ENCODE data around the gene FAM227B. TPM values are rescaled to one million over a fixed set of nuclear protein-coding genes. Genes with fewer than 3 reads are reported as not detected.
"Not testable (repeated sequence)": the region's sequence is repeated elsewhere in the genome, so short reads cannot be mapped to it uniquely, and the experiment has no call there.

The FAM227B gene
- total RNA-seq, 1 experiment from 2014 or later, result 7.1 TPM

- not testable (repeated sequence) for H3K36me3 ChIP-seq; DNase-seq (ENCODE audit: low read depth in 1 of 2, low spot score in 2 of 2); H3K4me3 ChIP-seq; H3K27me3 ChIP-seq (replicated peaks); H3K9me3 ChIP-seq (replicated peaks); H3K27ac ChIP-seq; H3K4me1 ChIP-seq (replicated peaks)
These were observed 27.7 kb downstream of the FAM227B start for GRCh38 chr15:49592829-49593316.

- Histone ChIP-seq H3K27me3 (replicated peaks) (no peaks in the 10 kb centered on the region), H3K36me3 (no peaks in the 10 kb centered on the region), H3K4me1 (replicated peaks) (no peaks in the 10 kb centered on the region), H3K27ac (no peak overlapping the region), H3K9me3 (replicated peaks) (no peaks in the 10 kb centered on the region), H3K4me3 (no peak overlapping the region)
- no peak for DNase-seq (ENCODE audit: low read depth in 1 of 2, low spot score in 2 of 2)
These were observed 31.6 kb downstream of the FAM227B start for GRCh38 chr15:49589030-49589429.

- H3K9me3 ChIP-seq (replicated peaks), result no peaks in the 10 kb centered on the region
- H3K4me3 ChIP-seq, result no peak overlapping the region
- H3K36me3 ChIP-seq, result no peaks in the 10 kb centered on the region
- no peaks in the 10 kb centered on the region for H3K27me3 ChIP-seq (replicated peaks)
- DNase-seq (ENCODE audit: low read depth in 1 of 2, low spot score in 2 of 2), result no peak
- H3K27ac ChIP-seq, result no peak overlapping the region
- no peaks in the 10 kb centered on the region for H3K4me1 ChIP-seq (replicated peaks)
These were observed 47.2 kb downstream of the FAM227B start for GRCh38 chr15:49573421-49573820.

DNA sequence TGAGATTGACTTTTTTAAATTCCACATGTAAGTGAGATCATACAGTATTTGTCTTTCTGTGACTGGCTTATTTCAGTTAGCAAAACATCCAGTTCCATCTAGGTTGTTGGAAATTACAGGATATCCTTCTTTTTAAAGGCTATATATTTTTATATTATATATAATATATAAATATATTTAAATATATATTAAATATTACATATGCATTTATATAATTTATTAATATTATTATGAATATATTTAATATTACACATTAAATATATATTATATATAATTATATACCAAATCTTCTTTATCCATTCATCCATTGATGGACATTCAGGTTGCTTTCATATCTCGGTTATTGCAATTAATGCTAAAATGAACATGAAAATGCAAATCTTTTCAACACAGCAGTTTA is 49.9 kb downstream of the FAM227B start:
- no peaks in the 10 kb centered on the region for H3K9me3 ChIP-seq (replicated peaks)
- no peaks in the 10 kb centered on the region for H3K27me3 ChIP-seq (replicated peaks)
- no peak overlapping the region for H3K27ac ChIP-seq
- H3K4me1 ChIP-seq (replicated peaks), result no peaks in the 10 kb centered on the region
- no peaks in the 10 kb centered on the region for H3K36me3 ChIP-seq
- no peak overlapping the region for H3K4me3 ChIP-seq
- no peak for DNase-seq (ENCODE audit: low read depth in 1 of 2, low spot score in 2 of 2)

DNA sequence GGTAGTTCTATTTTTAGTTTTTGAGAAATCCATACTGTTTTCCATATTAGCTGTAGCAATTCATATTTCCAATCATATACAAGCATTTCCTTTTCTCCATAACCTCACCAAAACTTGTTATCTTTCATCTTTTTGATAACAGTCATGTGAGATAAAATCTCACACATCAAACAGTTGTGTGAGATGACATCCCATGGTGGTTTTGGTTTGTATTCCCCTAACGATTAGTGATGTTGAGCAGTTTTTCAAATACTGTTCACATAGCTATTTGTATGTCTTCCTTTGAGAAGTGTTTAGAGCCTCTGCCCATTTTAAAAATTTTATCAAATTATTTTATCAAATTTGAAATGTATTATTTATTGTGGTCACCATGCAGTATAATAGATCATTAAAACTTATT is 50.4 kb downstream of the FAM227B start:
- H3K4me3 ChIP-seq, result no peak overlapping the region
- no peak for DNase-seq (ENCODE audit: low read depth in 1 of 2, low spot score in 2 of 2)
- no peaks in the 10 kb centered on the region for H3K9me3 ChIP-seq (replicated peaks)
- H3K4me1 ChIP-seq (replicated peaks), result no peaks in the 10 kb centered on the region
- no peak overlapping the region for H3K27ac ChIP-seq
- no peaks in the 10 kb centered on the region for H3K27me3 ChIP-seq (replicated peaks)
- no peaks in the 10 kb centered on the region for H3K36me3 ChIP-seq

DNA sequence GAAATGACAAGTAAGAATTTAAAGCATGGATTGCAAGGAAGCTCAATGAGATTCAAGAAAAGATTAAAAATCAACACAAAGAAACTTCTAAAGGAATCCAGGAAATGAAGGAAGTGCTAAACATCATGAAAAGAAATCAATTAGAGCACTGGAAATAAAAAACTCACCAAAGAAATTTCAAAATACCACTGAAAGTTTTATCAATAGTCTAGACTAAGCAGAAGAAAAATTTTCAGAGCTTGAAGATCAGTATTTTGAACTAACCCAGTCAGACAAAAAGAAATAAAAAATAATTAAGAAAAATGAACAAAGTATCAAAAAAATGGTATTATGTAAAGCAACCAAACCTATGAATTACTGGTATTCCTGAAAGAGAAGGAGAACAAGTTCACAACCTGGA is 60.6 kb downstream of the FAM227B start:
- Histone ChIP-seq H3K27ac (no peak overlapping the region), H3K4me1 (replicated peaks) (no peaks in the 10 kb centered on the region), H3K36me3 (no peaks in the 10 kb centered on the region), H3K9me3 (replicated peaks) (no peaks in the 10 kb centered on the region; the same call in 1 of the 2 replicates), H3K4me3 (no peak overlapping the region), H3K27me3 (replicated peaks) (no peaks in the 10 kb centered on the region)
- DNase-seq (ENCODE audit: low read depth in 1 of 2, low spot score in 2 of 2), result no peak

DNA sequence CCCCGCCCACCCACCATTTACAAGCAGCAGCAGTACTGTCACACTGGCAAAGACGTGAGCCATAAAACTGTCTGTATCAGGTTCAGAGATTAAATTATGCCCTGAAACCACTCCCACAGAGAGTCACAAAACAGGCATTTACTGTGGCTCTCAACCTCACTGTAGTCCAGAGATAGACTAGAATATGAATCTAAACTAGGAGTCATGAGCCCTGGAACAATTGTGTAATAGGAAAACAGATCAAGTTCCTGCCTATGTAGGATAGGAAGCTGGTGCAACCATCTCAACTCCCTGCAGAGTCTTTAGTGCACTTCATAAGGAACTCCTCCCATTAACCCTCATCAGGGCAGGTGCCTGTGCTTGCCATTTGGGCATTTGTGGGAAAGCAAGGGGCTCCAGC is 61.7 kb downstream of the FAM227B start:
- H3K27ac ChIP-seq, result no peak overlapping the region
- no peaks in the 10 kb centered on the region for H3K36me3 ChIP-seq
- no peak overlapping the region for H3K4me3 ChIP-seq
- H3K9me3 ChIP-seq (replicated peaks), result no peaks in the 10 kb centered on the region; the same call in 1 of the 2 replicates
- no peaks in the 10 kb centered on the region for H3K27me3 ChIP-seq (replicated peaks)
- H3K4me1 ChIP-seq (replicated peaks), result no peaks in the 10 kb centered on the region
- DNase-seq (ENCODE audit: low read depth in 1 of 2, low spot score in 2 of 2), result no peak

- no peaks in the 10 kb centered on the region for H3K4me1 ChIP-seq (replicated peaks)
- H3K36me3 ChIP-seq, result no peaks in the 10 kb centered on the region
- H3K9me3 ChIP-seq (replicated peaks), result no peaks in the 10 kb centered on the region; the same call in 1 of the 2 replicates
- H3K27me3 ChIP-seq (replicated peaks), result no peaks in the 10 kb centered on the region
- DNase-seq (ENCODE audit: low read depth in 1 of 2, low spot score in 2 of 2), result no peak
- no peak overlapping the region for H3K27ac ChIP-seq
- no peak overlapping the region for H3K4me3 ChIP-seq
These were observed 64.2 kb downstream of the FAM227B start for GRCh38 chr15:49556437-49556836.

DNA sequence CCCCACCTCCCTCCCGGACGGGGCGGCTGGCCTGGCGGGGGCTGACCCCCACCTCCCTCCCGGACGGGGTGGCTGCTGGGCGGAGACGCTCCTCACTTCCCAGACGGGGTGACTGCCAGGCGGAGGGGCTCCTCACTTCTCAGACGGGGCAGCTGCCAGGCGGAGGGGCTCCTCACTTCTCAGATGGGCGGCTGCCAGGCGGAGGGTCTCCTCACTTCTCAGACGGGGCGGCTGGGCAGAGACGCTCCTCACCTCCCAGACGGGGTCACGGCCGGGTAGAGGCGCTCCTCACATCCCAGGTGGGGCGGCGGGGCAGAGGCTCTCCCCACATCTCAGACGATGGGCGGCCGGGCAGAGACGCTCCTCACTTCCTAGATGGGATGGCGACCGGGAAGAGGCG is 70.3 kb downstream of the FAM227B start:
- H3K9me3 ChIP-seq (replicated peaks), result not testable (repeated sequence)

GRCh38 chr15:49538520-49538919 is 82.1 kb downstream of the FAM227B start:
- H3K27ac ChIP-seq, result no peak overlapping the region
- no peak for DNase-seq (ENCODE audit: low read depth in 1 of 2, low spot score in 2 of 2)
- 0 out of 2 replicates have a peak, but pooled peaks cover 3% of the 10 kb centered on the region for H3K9me3 ChIP-seq (replicated peaks)
- no peak overlapping the region for H3K4me3 ChIP-seq
- H3K36me3 ChIP-seq, result no peaks in the 10 kb centered on the region
- no peaks in the 10 kb centered on the region for H3K4me1 ChIP-seq (replicated peaks)
- H3K27me3 ChIP-seq (replicated peaks), result no peaks in the 10 kb centered on the region

More for the DNA sequence above, 70.3 kb downstream of the FAM227B start:
- H3K4me3 ChIP-seq; DNase-seq (ENCODE audit: low read depth in 1 of 2, low spot score in 2 of 2); H3K27ac ChIP-seq; H3K27me3 ChIP-seq (replicated peaks); H3K36me3 ChIP-seq; H3K4me1 ChIP-seq (replicated peaks): not testable (repeated sequence)

DNA sequence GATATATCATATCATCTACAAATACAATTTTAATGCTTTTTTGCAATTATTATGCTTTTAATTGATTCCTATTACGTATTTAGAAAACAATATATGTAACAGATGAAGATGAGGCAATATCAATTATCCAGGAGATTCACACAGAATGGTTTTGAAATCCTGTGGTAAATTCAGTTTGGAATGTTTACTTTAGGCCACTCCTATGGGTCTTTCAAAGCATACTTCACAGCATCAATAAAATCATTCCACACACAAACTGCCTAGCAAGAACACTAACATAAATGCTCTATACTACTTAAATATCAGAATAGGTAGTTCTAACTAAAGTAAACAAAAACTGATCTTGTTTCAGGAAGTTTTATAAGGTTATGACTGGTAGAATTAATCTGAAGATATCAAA is 90.5 kb downstream of the FAM227B start:
- DNase-seq (ENCODE audit: low read depth in 1 of 2, low spot score in 2 of 2), result no peak
- Histone ChIP-seq H3K4me3 (no peak overlapping the region), H3K27me3 (replicated peaks) (no peaks in the 10 kb centered on the region), H3K4me1 (replicated peaks) (0 out of 2 replicates have a peak, but pooled peaks cover 7% of the 10 kb centered on the region), H3K27ac (no peak overlapping the region), H3K9me3 (replicated peaks) (no peaks in the 10 kb centered on the region), H3K36me3 (no peaks in the 10 kb centered on the region)

DNA sequence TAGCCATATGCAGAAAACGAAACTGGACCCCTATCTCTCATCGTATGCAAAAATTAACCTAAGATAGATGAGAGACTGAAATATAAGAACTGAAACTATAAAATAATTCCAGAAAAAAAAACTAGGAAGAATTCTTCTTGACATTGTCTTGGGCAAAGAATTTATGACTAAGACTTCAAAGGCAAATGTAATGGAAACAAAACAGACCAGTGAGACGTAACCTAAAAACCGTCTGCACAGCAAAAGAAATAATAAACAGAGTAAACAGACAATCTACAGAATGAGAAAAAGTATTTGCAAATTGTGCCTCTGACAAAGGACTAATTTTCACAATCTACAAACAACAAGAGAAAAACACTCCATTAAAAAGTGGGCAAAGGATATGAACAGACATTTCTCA is 92.3 kb downstream of the FAM227B start:
- H3K9me3 ChIP-seq (replicated peaks), result no peaks in the 10 kb centered on the region
- DNase-seq (ENCODE audit: low read depth in 1 of 2, low spot score in 2 of 2), result peak in 1 of 2 experiments; percentile 12

GRCh38 chr15:49521802-49522201 is 98.8 kb downstream of the FAM227B start:
- DNase-seq (ENCODE audit: low read depth in 1 of 2, low spot score in 2 of 2), result no peak

More for the DNA sequence above, 92.3 kb downstream of the FAM227B start:
- H3K4me1 ChIP-seq (replicated peaks), result 0 out of 2 replicates have a peak, but pooled peaks cover 7% of the 10 kb centered on the region
- H3K27ac ChIP-seq, result no peak overlapping the region
- no peaks in the 10 kb centered on the region for H3K27me3 ChIP-seq (replicated peaks)
- H3K36me3 ChIP-seq, result no peaks in the 10 kb centered on the region
- no peak overlapping the region for H3K4me3 ChIP-seq

GRCh38 chr15:49512739-49513138 is 107.9 kb downstream of the FAM227B start:
- H3K9me3 ChIP-seq (replicated peaks); H3K36me3 ChIP-seq; H3K27ac ChIP-seq; H3K4me3 ChIP-seq; DNase-seq (ENCODE audit: low read depth in 1 of 2, low spot score in 2 of 2); H3K4me1 ChIP-seq (replicated peaks); H3K27me3 ChIP-seq (replicated peaks): not testable (repeated sequence)

More at GRCh38 chr15:49521802-49522201, 98.8 kb downstream of the FAM227B start:
- H3K27me3 ChIP-seq (replicated peaks), result no peaks in the 10 kb centered on the region
- H3K27ac ChIP-seq, result no peak overlapping the region
- no peaks in the 10 kb centered on the region for H3K9me3 ChIP-seq (replicated peaks)
- H3K4me3 ChIP-seq, result no peak overlapping the region
- no peaks in the 10 kb centered on the region for H3K36me3 ChIP-seq
- H3K4me1 ChIP-seq (replicated peaks), result no peaks in the 10 kb centered on the region

GRCh38 chr15:49507261-49507660 is 113.4 kb downstream of the FAM227B start:
- H3K27ac ChIP-seq, result no peak overlapping the region
- no peaks in the 10 kb centered on the region for H3K9me3 ChIP-seq (replicated peaks)
- H3K4me3 ChIP-seq, result no peak overlapping the region
- no peaks in the 10 kb centered on the region for H3K27me3 ChIP-seq (replicated peaks)
- DNase-seq (ENCODE audit: low read depth in 1 of 2, low spot score in 2 of 2), result no peak
- H3K36me3 ChIP-seq, result no peaks in the 10 kb centered on the region
- H3K4me1 ChIP-seq (replicated peaks), result no peaks in the 10 kb centered on the region

Measured in SJSA1 (cell line).